Stomach (tissue), 9 donors: ENCODE results near the gene FBP1. TPM values are rescaled to one million over a fixed set of nuclear protein-coding genes. Genes with fewer than 3 reads are reported as not detected.

ENCODE experiments used
- DNase-seq, 2 donors: peaks; one replicate each; pipeline versions ENCODE4 v3.0.0 to v3.0.0-alpha.2; 2013 to 2019
- H3K27ac ChIP-seq, 5 donors: fragments of 200-600 bp in 4 of 5; sonication (generic) in 4 of 5; one replicate each; pipeline ENCODE4 v1.5.1; 2013 to 2019; ENCODE audit warnings: mild to moderate bottlenecking in 1 of 5, moderate library complexity in 1 of 5
- H3K27me3 ChIP-seq, 3 donors: fragments of 200-600 bp; sonication (generic); one replicate each; pipeline ENCODE4 v1.5.1; 2017 to 2019; ENCODE audit warnings: mixed run types in 1 of 3
- H3K36me3 ChIP-seq, 4 donors: fragments of 200-600 bp; sonication (generic); 1 replicate in 3 of 4; 2 replicates in 1 of 4; pipeline ENCODE4 v1.5.1; 2016 to 2019
- H3K4me1 ChIP-seq, 4 donors: fragments of 200-600 bp; sonication (generic); one replicate each; pipeline ENCODE4 v1.5.1; 2016 to 2019
- H3K4me3 ChIP-seq, 4 donors: fragments of 200-600 bp; sonication (generic) in 3 of 4; one replicate each; pipeline ENCODE4 v1.5.1; 2016 to 2019; ENCODE audit warnings: mild to moderate bottlenecking in 1 of 4
- H3K9me3 ChIP-seq, 4 donors: fragments of 200-600 bp; sonication (generic); one replicate each; pipeline ENCODE4 v1.5.1; 2016 to 2019
- EP300 ChIP-seq: sonication (generic); formaldehyde crosslinking; IDR thresholded peaks from one replicate; pipeline ENCODE4 v1.6.1; 2017; ENCODE audit warnings: antibody characterized with exemption
- POLR2A ChIP-seq, 4 donors: fragments of 450-650 bp; IDR thresholded peaks; one replicate each; pipeline ENCODE4 v1.6.1; 2016; ENCODE audit warnings: antibody characterized with exemption in 4 of 4, control low read depth in 2 of 4, mild to moderate bottlenecking in 1 of 4, moderate library complexity in 1 of 4
- POLR2AphosphoS5 ChIP-seq, 3 donors: sonication (generic); formaldehyde crosslinking; IDR thresholded peaks; one replicate each; pipeline ENCODE4 v1.6.1; 2016; ENCODE audit warnings: antibody characterized with exemption in 3 of 3
- WGBS, 5 donors: extraction: QIAGEN DNeasy Blood & Tissue Kit in 3 of 5; methylation state at CpG; one replicate each; pipeline versions ENCODE4 v1.1.5 to v1.1.7; 2013 to 2018; 5-methylcytosine and 5-hydroxymethylcytosine counted together
- intact Hi-C: fragments of 100-400 bp; cut with DNase I; formaldehyde crosslinking; loops from one replicate; pipeline ENCODE4 v1.15.1; 2023; ENCODE audit warnings: low total_unique reads
- polyA plus RNA-seq, 3 donors: library from polyadenylated mRNA; stranded (reverse); fragments of 200-250 nt; gene quantifications; one replicate each; pipeline ENCODE4 v1.2.3, GENCODE V29; 2013
- total RNA-seq, 5 donors: library from RNA; depleted of rRNA; stranded (reverse); fragments of >200 nt; gene quantifications; one replicate each; pipeline versions ENCODE4 v1.1.0 to v1.2.3, GENCODE V29; 2014 to 2016
- TF ChIP-seq, protein P1 (sequence below), 7 experiments: fragments of 450-650 bp in 4 of 7; fragments of 200-600 bp in 3 of 7; sonication (generic) in 3 of 7; IDR thresholded peaks; one replicate each; pipeline ENCODE4 v1.5.1; 2016 to 2019; ENCODE audit warnings: antibody characterized with exemption in 7 of 7, control low read depth in 2 of 7, mild to moderate bottlenecking in 1 of 7
- donor health status: healthy with polysubstance abuse.
- donor health status: Bipolar disorder and iron deficiency.
- donor health status: healthy.

FBP1 gene
- total and polyA plus RNA-seq, 8 donors, result 10.7 to 122 (median 42.7) TPM

DNA sequence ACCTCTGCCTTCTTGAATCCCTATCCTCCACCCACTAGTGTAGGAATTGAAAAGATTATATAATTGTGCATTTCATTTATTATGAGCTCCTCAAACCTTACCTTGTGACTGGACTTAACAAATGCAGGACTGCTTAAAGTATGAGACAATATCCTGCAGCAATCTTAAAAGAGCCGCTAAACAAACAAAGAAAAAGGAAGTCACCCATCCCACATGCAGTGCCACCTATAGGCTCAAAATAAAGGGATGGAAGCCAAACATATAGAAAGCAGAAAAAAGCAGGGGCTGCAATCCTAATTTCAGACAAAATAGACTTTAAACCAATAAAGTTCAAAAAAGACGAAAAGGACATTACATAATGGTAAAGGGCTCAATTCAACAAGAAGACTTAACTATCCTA lies 75.8 kb downstream of the FBP1 start:
- no peak for DNase-seq
- intact Hi-C loops, result no loop called here
- no peaks in the 10 kb centered on the region for H3K9me3 ChIP-seq
- H3K27ac ChIP-seq, result no peak overlapping the region
- TF ChIP-seq EP300, result no peak
- TF ChIP-seq POLR2A (IDR thresholded peaks at IDR 0.05), result no peak
- no peak for TF ChIP-seq POLR2AphosphoS5 (IDR thresholded peaks at IDR 0.05)
- TF ChIP-seq, protein P1, sequence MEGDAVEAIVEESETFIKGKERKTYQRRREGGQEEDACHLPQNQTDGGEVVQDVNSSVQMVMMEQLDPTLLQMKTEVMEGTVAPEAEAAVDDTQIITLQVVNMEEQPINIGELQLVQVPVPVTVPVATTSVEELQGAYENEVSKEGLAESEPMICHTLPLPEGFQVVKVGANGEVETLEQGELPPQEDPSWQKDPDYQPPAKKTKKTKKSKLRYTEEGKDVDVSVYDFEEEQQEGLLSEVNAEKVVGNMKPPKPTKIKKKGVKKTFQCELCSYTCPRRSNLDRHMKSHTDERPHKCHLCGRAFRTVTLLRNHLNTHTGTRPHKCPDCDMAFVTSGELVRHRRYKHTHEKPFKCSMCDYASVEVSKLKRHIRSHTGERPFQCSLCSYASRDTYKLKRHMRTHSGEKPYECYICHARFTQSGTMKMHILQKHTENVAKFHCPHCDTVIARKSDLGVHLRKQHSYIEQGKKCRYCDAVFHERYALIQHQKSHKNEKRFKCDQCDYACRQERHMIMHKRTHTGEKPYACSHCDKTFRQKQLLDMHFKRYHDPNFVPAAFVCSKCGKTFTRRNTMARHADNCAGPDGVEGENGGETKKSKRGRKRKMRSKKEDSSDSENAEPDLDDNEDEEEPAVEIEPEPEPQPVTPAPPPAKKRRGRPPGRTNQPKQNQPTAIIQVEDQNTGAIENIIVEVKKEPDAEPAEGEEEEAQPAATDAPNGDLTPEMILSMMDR (IDR thresholded peaks at IDR 0.05), result no peak
- peaks cover 0 to 4% (median 0%) of the 10 kb centered on the region in 4 donors for H3K36me3 ChIP-seq
- H3K4me3 ChIP-seq, result no peak overlapping the region
- no peaks in the 10 kb centered on the region for H3K4me1 ChIP-seq
- no peaks in the 10 kb centered on the region for H3K27me3 ChIP-seq
- 57 to 85% (median 78%) methylated on average over 2 of the region's 2 CpGs for WGBS, 5 donors

- TF ChIP-seq POLR2AphosphoS5 (IDR thresholded peaks at IDR 0.05), result no peak
- no peak for TF ChIP-seq EP300
- TF ChIP-seq, protein P1 (IDR thresholded peaks at IDR 0.05), result no peak
- TF ChIP-seq POLR2A (IDR thresholded peaks at IDR 0.05), result no peak
- WGBS, 5 donors, result 89 to 96% (median 91%) methylated on average over 6 of the region's 6 CpGs
- Histone ChIP-seq H3K36me3 (peaks cover 0 to 4% (median 0%) of the 10 kb centered on the region in 4 donors), H3K4me1 (no peaks in the 10 kb centered on the region), H3K27me3 (no peaks in the 10 kb centered on the region), H3K27ac (no peak overlapping the region), H3K4me3 (no peak overlapping the region), H3K9me3 (no peaks in the 10 kb centered on the region)
- no peak for DNase-seq
- intact Hi-C loops, result no loop called here
Observed at GRCh38 chr9:94560237-94560636, 79.1 kb downstream of the FBP1 start.

- peaks cover 0 to 4% (median 0%) of the 10 kb centered on the region in 4 donors for H3K36me3 ChIP-seq
- TF ChIP-seq POLR2AphosphoS5 (IDR thresholded peaks at IDR 0.05) (no peak), POLR2A (IDR thresholded peaks at IDR 0.05) (no peak), EP300 (no peak)
- TF ChIP-seq, protein P1 (IDR thresholded peaks at IDR 0.05), result no peak
- H3K4me3 ChIP-seq, result no peak overlapping the region
- H3K4me1 ChIP-seq, result peaks cover 0 to 12% (median 0%) of the 10 kb centered on the region in 4 donors
- DNase-seq, result no peak
- no peak overlapping the region for H3K27ac ChIP-seq
- intact Hi-C loops, result no loop called here
- peaks cover 0 to 9% (median 0%) of the 10 kb centered on the region in 3 donors for H3K27me3 ChIP-seq
- 83 to 96% (median 84%) methylated on average over 4 of the region's 4 CpGs for WGBS, 5 donors
- no peaks in the 10 kb centered on the region for H3K9me3 ChIP-seq
Observed at GRCh38 chr9:94557376-94557775, 81.9 kb downstream of the FBP1 start.

- H3K27me3 ChIP-seq, result peaks cover 0 to 9% (median 0%) of the 10 kb centered on the region in 3 donors
- H3K4me1 ChIP-seq, result peaks cover 0 to 12% (median 0%) of the 10 kb centered on the region in 4 donors
- intact Hi-C loops, result no loop called here
- peak; percentile 73 to 90 for DNase-seq
- H3K9me3 ChIP-seq, result no peaks in the 10 kb centered on the region
- 49 to 72% (median 63%) methylated on average over 33 to 40 of the region's 40 CpGs for WGBS, 5 donors
- no peak for TF ChIP-seq POLR2AphosphoS5 (IDR thresholded peaks at IDR 0.05)
- TF ChIP-seq, protein P1 (IDR thresholded peaks at IDR 0.05), result peak in 4 of 7 experiments; percentile 41 to 74 (median 64)
- TF ChIP-seq POLR2A (IDR thresholded peaks at IDR 0.05), result no peak
- peaks cover 0 to 4% (median 0%) of the 10 kb centered on the region in 4 donors for H3K36me3 ChIP-seq
- H3K4me3 ChIP-seq, result peak within 1 kb of the TSS; percentile 33 to 50 (median 40)
- H3K27ac ChIP-seq, result peak within 1 kb of the TSS; percentile 83 to 97 (median 85)
Observed at GRCh38 chr9:94554439-94555331, 84.6 kb downstream of the FBP1 start, which contains the start of gene PCAT7. Gene PCAT7, plus strand, starts transcription at chr9:94555083.
